ENCODE measurements around the gene STARD10. TPM values are rescaled to one million over a fixed set of nuclear protein-coding genes. Genes with fewer than 3 reads are reported as not detected.

STARD10 gene
- total and polyA plus RNA-seq, 2 donors from 2014 or later: 40.7 to 127 TPM

DNA sequence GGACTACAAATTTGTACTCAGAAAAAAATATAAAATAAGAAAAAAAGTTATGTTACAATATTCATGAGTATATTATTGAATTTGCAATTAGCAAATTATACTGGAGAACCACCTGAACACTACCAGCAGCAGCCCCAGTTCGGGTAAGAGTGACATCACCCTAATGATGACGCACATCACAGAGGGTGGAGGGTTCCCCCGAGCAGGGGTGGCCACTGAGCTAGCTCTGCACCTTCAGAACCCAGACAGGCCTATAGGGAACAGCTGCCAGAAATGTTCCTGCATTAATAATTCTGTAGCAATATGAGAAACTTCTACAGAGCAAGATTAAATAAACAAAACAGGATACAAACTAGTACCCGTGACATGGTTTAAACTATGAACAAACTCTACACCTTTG is 24.2 kb downstream of the STARD10 start:
- DNase-seq (no peak), FAIRE-seq (no peak)
- TF ChIP-seq CTCF (IDR thresholded peaks at IDR 0.05; ENCODE audit: borderline replicate concordance, extremely low read depth, insufficient read depth): no peak
- Histone ChIP-seq H3K4me1 (ENCODE audit: control insufficient read depth in 2 of 3, insufficient read depth in 2 of 3, low read depth in 1 of 3, low read length in 3 of 3) (peaks cover 4 to 23% (median 19%) of the 10 kb centered on the region in 3 donors), H3K27me3 (ENCODE audit: control insufficient read depth, insufficient read depth, low read length) (no peaks in the 10 kb centered on the region), H3K9ac (ENCODE audit: low read length in 3 of 3) (no peak overlapping the region), H3K36me3 (ENCODE audit: control insufficient read depth in 2 of 3, insufficient read depth in 3 of 3, low read length in 3 of 3) (no peaks in the 10 kb centered on the region), H3K27ac (ENCODE audit: low read depth in 2 of 2, low read length in 2 of 2) (no peak overlapping the region), H3K9me3 (ENCODE audit: control insufficient read depth in 2 of 3, insufficient read depth in 1 of 3, low read length in 3 of 3) (no peaks in the 10 kb centered on the region), H3K4me3 (ENCODE audit: low read length in 3 of 3) (no peak overlapping the region)
- intact Hi-C loops (cut with DNase I): no loop called here

GRCh38 chr11:72768581-72768980 is 25.3 kb downstream of the STARD10 start:
- intact Hi-C loops (cut with DNase I): no loop called here
- H3K36me3 ChIP-seq (ENCODE audit: control insufficient read depth in 2 of 3, insufficient read depth in 3 of 3, low read length in 3 of 3): no peaks in the 10 kb centered on the region
- DNase-seq: no peak
- peaks cover 4 to 18% (median 14%) of the 10 kb centered on the region in 3 donors for H3K4me1 ChIP-seq (ENCODE audit: control insufficient read depth in 2 of 3, insufficient read depth in 2 of 3, low read depth in 1 of 3, low read length in 3 of 3)
- no peaks in the 10 kb centered on the region for H3K9me3 ChIP-seq (ENCODE audit: control insufficient read depth in 2 of 3, insufficient read depth in 1 of 3, low read length in 3 of 3)
- H3K27me3 ChIP-seq (ENCODE audit: control insufficient read depth, insufficient read depth, low read length): no peaks in the 10 kb centered on the region
- TF ChIP-seq CTCF (IDR thresholded peaks at IDR 0.05; ENCODE audit: borderline replicate concordance, extremely low read depth, insufficient read depth): no peak
- H3K9ac ChIP-seq (ENCODE audit: low read length in 3 of 3): no peak overlapping the region
- H3K27ac ChIP-seq (ENCODE audit: low read depth in 2 of 2, low read length in 2 of 2): no peak overlapping the region
- H3K4me3 ChIP-seq (ENCODE audit: low read length in 3 of 3): no peak overlapping the region
- FAIRE-seq: no peak

DNA sequence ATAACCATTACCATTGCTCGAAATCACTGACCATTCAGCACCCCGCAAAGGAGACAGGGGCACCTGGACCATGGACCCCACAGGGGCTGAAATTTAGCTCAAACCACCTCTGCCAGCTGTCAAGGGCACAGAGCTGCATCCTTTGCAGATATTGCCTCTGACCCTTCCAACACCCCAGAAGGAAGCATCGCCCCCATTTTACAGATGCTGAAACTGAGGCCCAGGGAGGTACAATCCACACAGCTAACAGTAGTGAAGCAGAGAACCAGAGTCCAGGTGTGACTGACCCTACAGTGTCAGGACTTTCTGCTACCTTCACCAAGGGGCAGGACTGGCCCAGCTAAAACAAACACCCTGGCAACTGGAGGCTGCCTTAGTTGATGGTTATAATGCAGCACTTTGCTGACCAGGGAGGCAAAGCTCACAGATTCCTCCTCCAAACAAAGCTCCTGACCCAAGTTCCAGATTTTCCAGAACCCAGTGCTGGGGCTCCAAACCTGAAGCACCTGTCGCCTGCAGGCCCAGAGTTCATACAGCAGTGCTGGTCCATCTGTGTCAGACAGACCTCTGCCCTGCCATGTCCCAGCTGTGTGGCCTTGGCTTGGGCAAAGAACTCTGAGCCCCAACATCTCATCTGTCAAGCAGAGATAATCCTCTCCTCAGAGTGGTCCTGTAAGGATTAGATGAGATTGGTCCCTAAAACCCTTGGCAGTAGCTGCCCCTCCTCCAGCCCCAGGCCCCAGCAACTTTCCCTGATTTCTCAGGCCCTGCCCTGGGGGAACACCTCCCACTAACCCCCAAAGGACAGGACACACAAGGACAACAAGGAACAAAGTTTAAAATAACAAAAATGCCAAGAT is 26.4 kb downstream of the STARD10 start:
- no peaks in the 10 kb centered on the region for H3K27me3 ChIP-seq (ENCODE audit: control insufficient read depth, insufficient read depth, low read length)

More for the DNA sequence above, 26.4 kb downstream of the STARD10 start:
- Histone ChIP-seq H3K9me3 (ENCODE audit: control insufficient read depth in 2 of 3, insufficient read depth in 1 of 3, low read length in 3 of 3) (no peaks in the 10 kb centered on the region), H3K4me1 (ENCODE audit: control insufficient read depth in 2 of 3, insufficient read depth in 2 of 3, low read depth in 1 of 3, low read length in 3 of 3) (peaks cover 0 to 13% (median 12%) of the 10 kb centered on the region in 3 donors), H3K27ac (ENCODE audit: low read depth in 2 of 2, low read length in 2 of 2) (no peak overlapping the region), H3K4me3 (ENCODE audit: low read length in 3 of 3) (no peak overlapping the region), H3K9ac (ENCODE audit: low read length in 3 of 3) (no peak overlapping the region), H3K36me3 (ENCODE audit: control insufficient read depth in 2 of 3, insufficient read depth in 3 of 3, low read length in 3 of 3) (no peaks in the 10 kb centered on the region)
- no peak for FAIRE-seq
- intact Hi-C loops (cut with DNase I): no loop called here
- no peak for TF ChIP-seq CTCF (IDR thresholded peaks at IDR 0.05; ENCODE audit: borderline replicate concordance, extremely low read depth, insufficient read depth)
- no peak for DNase-seq

Data from kidney (tissue), 14 donors.